Breast epithelium (tissue), 4 donors: ENCODE data around the gene PRKCE. TPM values are rescaled to one million over a fixed set of nuclear protein-coding genes. Genes with fewer than 3 reads are reported as not detected.

Experiments used
- DNase-seq, 2 donors: peaks; one replicate each; pipeline ENCODE4 v3.0.0-alpha.2; 2019; ENCODE audit warnings: low spot score in 2 of 2
- H3K27ac ChIP-seq, 2 donors: fragments of 200-600 bp; sonication (generic) in 1 of 2; one replicate each; pipeline ENCODE4 v1.5.1; 2016 to 2019; ENCODE audit warnings: mild to moderate bottlenecking in 1 of 2
- H3K27me3 ChIP-seq, 2 donors: fragments of 200-600 bp; sonication (generic) in 1 of 2; one replicate each; pipeline versions ENCODE4 v1.5.1 to v1.6.0; 2017 to 2019; ENCODE audit warnings: control low read depth in 1 of 2, mild to moderate bottlenecking in 1 of 2
- H3K36me3 ChIP-seq: fragments of 200-600 bp; one replicate; pipeline ENCODE4 v1.5.1; 2019
- H3K4me1 ChIP-seq, 2 donors: fragments of 200-600 bp; sonication (generic); one replicate each; pipeline ENCODE4 v1.5.1; 2016 to 2019; ENCODE audit warnings: control low read depth in 1 of 2
- H3K4me3 ChIP-seq, 3 donors: fragments of 200-600 bp; sonication (generic); 1 replicate in 2 of 3; 2 replicates in 1 of 3; pipeline ENCODE4 v1.5.1; 2016 to 2019; ENCODE audit warnings: mild to moderate bottlenecking in 3 of 3, moderate library complexity in 2 of 3
- H3K9me3 ChIP-seq, 2 donors: fragments of 200-600 bp; sonication (generic) in 1 of 2; one replicate each; pipeline ENCODE4 v1.5.1; 2016 to 2019; ENCODE audit warnings: control low read depth in 1 of 2
- CTCF ChIP-seq, 3 donors: fragments of 450-650 bp; IDR thresholded peaks; one replicate each; pipeline ENCODE4 v1.5.1; 2016 to 2017; ENCODE audit warnings: antibody characterized with exemption in 3 of 3, mild to moderate bottlenecking in 3 of 3, moderate library complexity in 3 of 3
- POLR2A ChIP-seq: fragments of 450-650 bp; IDR thresholded peaks from one replicate; pipeline ENCODE4 v1.6.1; 2016; ENCODE audit warnings: antibody characterized with exemption, mild to moderate bottlenecking, moderate library complexity
- POLR2AphosphoS5 ChIP-seq, 3 donors: sonication (generic); formaldehyde crosslinking; IDR thresholded peaks; one replicate each; pipeline ENCODE4 v1.6.1; 2017; ENCODE audit warnings: antibody characterized with exemption in 3 of 3
- intact Hi-C: fragments of 100-400 bp; cut with DNase I; formaldehyde crosslinking; loops from one replicate; pipeline ENCODE4 v1.15.1; 2023; ENCODE audit warnings: low total_unique reads
- total RNA-seq, 3 donors: library from RNA; depleted of rRNA; stranded (reverse); fragments of >200 nt; gene quantifications; one replicate each; pipeline ENCODE4 v1.1.0, GENCODE V29; 2016

Gene PRKCE
- total RNA-seq, 3 donors from 2014 or later: 20.6 to 34.0 (median 23.6) TPM

DNA sequence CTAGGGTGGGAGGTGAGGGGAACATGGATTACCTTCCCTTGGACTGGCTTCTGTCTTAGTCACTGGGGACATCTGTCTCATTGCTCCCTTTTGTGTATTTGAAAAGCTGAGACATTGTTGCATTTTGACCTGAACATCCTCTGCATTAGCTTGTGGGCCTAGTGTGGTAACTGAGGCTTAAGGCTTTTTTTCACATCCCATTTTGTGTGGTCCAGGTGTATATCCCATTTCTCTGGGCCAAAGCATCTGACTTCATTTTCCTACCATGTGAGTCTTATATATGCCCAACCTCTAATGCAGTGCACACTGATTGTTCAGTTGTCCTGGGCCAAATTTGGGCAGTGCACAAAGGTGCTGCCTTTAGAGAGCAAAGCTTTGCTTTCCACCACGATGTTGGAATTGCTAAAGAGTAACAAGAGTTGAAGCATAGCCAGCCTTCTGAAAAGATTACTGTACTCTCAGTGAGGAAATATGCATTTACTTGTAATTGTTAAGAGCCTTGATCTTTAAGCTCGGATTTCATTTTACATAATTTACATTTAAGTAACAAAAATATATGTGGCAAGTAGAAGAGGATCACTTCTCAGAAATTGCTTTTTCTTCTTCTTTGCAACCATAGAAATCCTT, 13.3 kb downstream of the PRKCE start:
- no peak for DNase-seq
- TF ChIP-seq CTCF (IDR thresholded peaks at IDR 0.05): no peak
- TF ChIP-seq POLR2A: no peak
- no peak for TF ChIP-seq POLR2AphosphoS5 (IDR thresholded peaks at IDR 0.05)

GRCh38 chr2:45668509-45668908, 17.0 kb downstream of the PRKCE start:
- Histone ChIP-seq H3K4me3 (no peak overlapping the region), H3K27ac (peak overlapping the region; percentile 56 to 81), H3K4me1 (no peaks in the 10 kb centered on the region), H3K27me3 (no peaks in the 10 kb centered on the region), H3K9me3 (no peaks in the 10 kb centered on the region), H3K36me3 (no peaks in the 10 kb centered on the region)
- DNase-seq: no peak
- intact Hi-C loops: no loop called here
- TF ChIP-seq POLR2A (no peak), CTCF (IDR thresholded peaks at IDR 0.05) (no peak), POLR2AphosphoS5 (IDR thresholded peaks at IDR 0.05) (no peak)

More for the DNA sequence above, 13.3 kb downstream of the PRKCE start:
- Histone ChIP-seq H3K4me1 (no peaks in the 10 kb centered on the region), H3K36me3 (no peaks in the 10 kb centered on the region), H3K27ac (no peak overlapping the region), H3K9me3 (no peaks in the 10 kb centered on the region), H3K4me3 (no peak overlapping the region), H3K27me3 (no peaks in the 10 kb centered on the region)
- intact Hi-C loops: no loop called here

DNA sequence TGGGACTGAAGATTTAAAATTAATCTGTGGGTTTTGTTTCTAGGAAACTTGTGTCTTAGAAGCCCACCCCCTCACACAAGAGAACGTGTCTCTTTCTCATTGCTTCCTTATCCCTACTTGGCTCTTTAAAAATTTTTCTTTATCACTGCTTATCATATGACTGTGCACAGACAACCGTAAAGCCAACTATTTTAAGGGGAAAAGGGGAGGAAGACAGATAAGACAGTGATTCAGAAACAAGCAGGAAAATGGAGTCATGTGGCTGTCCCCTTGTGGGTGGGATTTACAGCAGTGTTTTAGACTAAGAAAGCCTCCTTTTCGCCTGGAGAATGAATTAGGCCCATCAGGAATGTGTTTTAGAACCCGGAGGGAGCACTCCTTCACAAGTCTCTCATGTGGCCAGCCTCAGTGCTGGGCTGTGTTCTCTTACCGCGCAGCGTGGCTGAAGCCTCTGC, 17.6 kb downstream of the PRKCE start:
- Histone ChIP-seq H3K27me3 (no peaks in the 10 kb centered on the region), H3K9me3 (no peaks in the 10 kb centered on the region), H3K4me1 (peaks cover 0 to 3% of the 10 kb centered on the region in 2 donors), H3K27ac (peak overlapping the region; percentile 56 to 81), H3K4me3 (no peak overlapping the region), H3K36me3 (no peaks in the 10 kb centered on the region)
- DNase-seq: no peak
- intact Hi-C loops: no loop called here
- TF ChIP-seq CTCF (IDR thresholded peaks at IDR 0.05) (no peak), POLR2A (no peak), POLR2AphosphoS5 (IDR thresholded peaks at IDR 0.05) (no peak)

DNA sequence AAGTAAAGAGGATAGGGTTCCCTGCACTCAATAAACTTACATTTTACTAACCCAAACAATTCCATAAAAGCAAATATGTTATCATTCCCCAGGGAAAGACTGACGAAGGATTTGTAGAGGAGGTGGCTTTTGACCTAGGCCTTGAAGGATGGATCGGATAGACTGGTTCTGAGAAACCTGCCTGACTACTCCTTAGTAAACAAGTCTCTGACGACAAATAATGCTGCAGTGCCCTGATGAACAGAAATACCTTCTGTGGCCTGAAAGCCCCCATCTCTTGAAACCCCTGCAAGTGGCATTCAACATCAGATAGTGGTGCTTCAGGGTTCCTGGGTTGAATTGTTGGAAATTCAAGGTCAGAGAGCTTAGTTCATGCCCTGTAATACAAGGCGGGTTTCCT, 19.2 kb downstream of the PRKCE start:
- H3K36me3 ChIP-seq: no peaks in the 10 kb centered on the region
- H3K4me1 ChIP-seq: peaks cover 0 to 10% of the 10 kb centered on the region in 2 donors
- H3K4me3 ChIP-seq: no peak overlapping the region
- DNase-seq: no peak
- no peaks in the 10 kb centered on the region for H3K27me3 ChIP-seq
- TF ChIP-seq POLR2AphosphoS5 (IDR thresholded peaks at IDR 0.05) (no peak), CTCF (IDR thresholded peaks at IDR 0.05) (no peak), POLR2A (no peak)
- H3K27ac ChIP-seq: no peak overlapping the region
- H3K9me3 ChIP-seq: no peaks in the 10 kb centered on the region
- intact Hi-C loops: no loop called here

DNA sequence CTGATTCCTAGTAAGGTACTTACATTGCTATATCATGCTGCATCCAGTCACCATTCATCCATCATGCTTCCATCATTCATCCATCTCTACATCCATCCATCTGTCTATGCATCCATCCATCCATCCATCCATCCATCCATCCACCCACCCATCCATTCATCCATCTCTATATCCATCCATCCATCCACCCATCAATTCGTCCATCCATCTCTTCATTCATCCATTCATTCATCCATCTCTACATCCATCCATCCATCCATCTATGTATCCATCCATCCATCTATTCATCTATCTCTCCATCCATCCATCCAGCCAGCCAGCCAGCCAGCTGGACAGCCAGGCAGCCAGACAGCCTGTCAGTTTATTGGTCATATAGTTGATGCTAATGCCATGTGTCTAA, 20.7 kb downstream of the PRKCE start:
- TF ChIP-seq POLR2AphosphoS5 (IDR thresholded peaks at IDR 0.05): no peak
- no peak for TF ChIP-seq CTCF (IDR thresholded peaks at IDR 0.05)
- no peak for TF ChIP-seq POLR2A
- Histone ChIP-seq H3K27me3 (no peaks in the 10 kb centered on the region), H3K4me1 (peaks cover 0 to 21% of the 10 kb centered on the region in 2 donors), H3K4me3 (no peak overlapping the region), H3K36me3 (no peaks in the 10 kb centered on the region), H3K9me3 (no peaks in the 10 kb centered on the region), H3K27ac (no peak overlapping the region)
- no peak for DNase-seq
- intact Hi-C loops: no loop called here
